ENCODE data around the gene ALDH7A1. TPM values are rescaled to one million over a fixed set of nuclear protein-coding genes. Genes with fewer than 3 reads are reported as not detected.

Gene ALDH7A1
- total RNA-seq, 1 experiment from 2014 or later, result 148 TPM

DNA sequence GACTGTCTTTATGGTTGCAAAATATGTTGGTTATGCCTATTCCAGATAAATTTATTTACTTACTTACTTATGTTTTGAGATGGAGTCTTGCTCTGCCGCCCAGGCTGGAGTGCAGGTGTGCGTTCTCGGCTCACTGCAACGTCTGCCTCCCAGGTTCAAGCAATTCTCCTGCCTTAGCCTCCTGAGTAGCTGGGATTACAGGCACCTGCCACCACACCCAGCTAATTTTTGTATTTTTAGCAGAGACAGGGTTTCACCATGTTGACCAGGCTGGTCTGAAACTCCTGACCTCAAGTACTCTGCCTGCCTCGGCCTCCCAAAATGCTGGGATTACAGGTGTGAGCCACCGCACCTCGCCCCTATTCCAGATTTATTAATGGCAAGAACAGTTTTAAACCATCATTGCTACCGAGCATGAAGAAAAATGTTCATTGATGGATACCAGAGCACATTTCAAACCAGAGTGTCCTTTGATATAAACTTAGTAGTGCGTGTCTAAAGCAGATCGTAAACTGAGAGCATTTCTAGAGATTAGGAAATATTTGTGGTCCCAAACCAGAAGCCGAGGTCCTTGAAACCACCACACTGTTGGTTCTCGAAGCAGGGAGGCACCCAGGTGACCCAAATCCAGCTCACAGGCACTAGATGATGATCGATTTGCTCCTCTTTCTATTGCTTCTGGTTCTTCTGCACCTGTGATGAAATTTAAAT lies 86.6 kb downstream of the ALDH7A1 start:
- H3K79me1 ChIP-seq (ENCODE audit: insufficient read depth, low read depth, low read length, poor library complexity, severe bottlenecking), result no peaks in the 10 kb centered on the region
- H3K4ac ChIP-seq (ENCODE audit: low read depth, low read length), result no peak overlapping the region
- no peak overlapping the region for H3K9ac ChIP-seq (ENCODE audit: extremely low read depth, insufficient read length, low read length)
- H2BK120ac ChIP-seq (ENCODE audit: low read depth, low read length, poor library complexity, severe bottlenecking), result no peak overlapping the region
- H2BK15ac ChIP-seq (ENCODE audit: low read depth, low read length), result no peak overlapping the region
- no peak overlapping the region for H2AK5ac ChIP-seq (ENCODE audit: insufficient read length, low read length)
- H2AFZ ChIP-seq (ENCODE audit: low read length), result no peak overlapping the region
- H3K4me2 ChIP-seq (ENCODE audit: insufficient read depth, insufficient read length, low read length), result no peak overlapping the region
- no peak overlapping the region for H3K14ac ChIP-seq (ENCODE audit: insufficient read depth, low read length)
- H3K9me3 ChIP-seq (ENCODE audit: control insufficient read depth, low read depth, low read length), result no peaks in the 10 kb centered on the region
- H3K27ac Mint-ChIP-seq, result no peak overlapping the region
- no peak overlapping the region for H3K4me3 Mint-ChIP-seq
- H3K23ac ChIP-seq (ENCODE audit: insufficient read length, low read depth, low read length), result no peak overlapping the region
- H3K9me3 Mint-ChIP-seq, result no peaks in the 10 kb centered on the region
- H3K27me3 Mint-ChIP-seq (ENCODE audit: low read depth), result no peaks in the 10 kb centered on the region; the same call in 1 of the 2 replicates
- H2BK5ac ChIP-seq (ENCODE audit: insufficient read length, low read length), result no peak overlapping the region
- H3K36me3 Mint-ChIP-seq (ENCODE audit: insufficient read depth in 1 of 3, low read depth in 3 of 3), result no peaks in the 10 kb centered on the region
- H3K4me1 Mint-ChIP-seq, result peaks cover 3 to 11% of the 10 kb centered on the region in 2 experiments; a peak in 2 of 4 replicates
- no peak overlapping the region for H4K8ac ChIP-seq (replicated peaks; ENCODE audit: insufficient read length, low read depth, low read length)
- H2BK20ac ChIP-seq (ENCODE audit: low read depth, low read length, poor library complexity, severe bottlenecking), result no peak overlapping the region
- DNase-seq, result no peak
- no peaks in the 10 kb centered on the region for H3K23me2 ChIP-seq (ENCODE audit: insufficient read length, low read depth, low read length, poor library complexity, severe bottlenecking)
- H4K20me1 ChIP-seq (ENCODE audit: control insufficient read depth, insufficient read depth, insufficient read length), result no peaks in the 10 kb centered on the region
- H3K18ac ChIP-seq (ENCODE audit: insufficient read length, low read depth, low read length), result no peak overlapping the region
- H2BK12ac ChIP-seq (ENCODE audit: insufficient read length, low read depth, low read length), result no peak overlapping the region
- no peaks in the 10 kb centered on the region for H3K27me3 ChIP-seq (ENCODE audit: insufficient read depth, low read length)
- H3K56ac ChIP-seq (ENCODE audit: insufficient read length, low read depth, low read length), result no peak overlapping the region
- no CpG with 5 or more reads among the region's 13 CpGs for WGBS (ENCODE audit: extremely low coverage, insufficient read length, low lambda C conversion rate)
- H3K27ac ChIP-seq (ENCODE audit: insufficient read length, low read depth, low read length), result no peak overlapping the region
- no peaks in the 10 kb centered on the region for H3K4me1 ChIP-seq (ENCODE audit: insufficient read depth, low read length)
- no peak overlapping the region for H4K5ac ChIP-seq (ENCODE audit: insufficient read length, low read depth, low read length)
- H3T11ph ChIP-seq (ENCODE audit: low read length), result no peak overlapping the region
- H3K79me2 ChIP-seq (ENCODE audit: insufficient read depth, low read length), result no peaks in the 10 kb centered on the region
- H4K91ac ChIP-seq (ENCODE audit: insufficient read length, low read depth, low read length), result no peak overlapping the region
- TF ChIP-seq, protein P1, sequence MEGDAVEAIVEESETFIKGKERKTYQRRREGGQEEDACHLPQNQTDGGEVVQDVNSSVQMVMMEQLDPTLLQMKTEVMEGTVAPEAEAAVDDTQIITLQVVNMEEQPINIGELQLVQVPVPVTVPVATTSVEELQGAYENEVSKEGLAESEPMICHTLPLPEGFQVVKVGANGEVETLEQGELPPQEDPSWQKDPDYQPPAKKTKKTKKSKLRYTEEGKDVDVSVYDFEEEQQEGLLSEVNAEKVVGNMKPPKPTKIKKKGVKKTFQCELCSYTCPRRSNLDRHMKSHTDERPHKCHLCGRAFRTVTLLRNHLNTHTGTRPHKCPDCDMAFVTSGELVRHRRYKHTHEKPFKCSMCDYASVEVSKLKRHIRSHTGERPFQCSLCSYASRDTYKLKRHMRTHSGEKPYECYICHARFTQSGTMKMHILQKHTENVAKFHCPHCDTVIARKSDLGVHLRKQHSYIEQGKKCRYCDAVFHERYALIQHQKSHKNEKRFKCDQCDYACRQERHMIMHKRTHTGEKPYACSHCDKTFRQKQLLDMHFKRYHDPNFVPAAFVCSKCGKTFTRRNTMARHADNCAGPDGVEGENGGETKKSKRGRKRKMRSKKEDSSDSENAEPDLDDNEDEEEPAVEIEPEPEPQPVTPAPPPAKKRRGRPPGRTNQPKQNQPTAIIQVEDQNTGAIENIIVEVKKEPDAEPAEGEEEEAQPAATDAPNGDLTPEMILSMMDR (conservative IDR thresholded peaks at IDR 0.05), result no peak
